Activated CD4-positive, CD25-positive, alpha-beta regulatory T cell (primary cell): Measurements from ENCODE around the gene RBP7.
"Not testable (repeated sequence)": the region's sequence is repeated elsewhere in the genome, so short reads cannot be mapped to it uniquely, and the experiment has no call there.

Experiments used
- DNase-seq, 4 experiments: peaks; one replicate each; lab custom pipeline; 2025; lab: John Stamatoyannopoulos, UW

Gene RBP7

DNA sequence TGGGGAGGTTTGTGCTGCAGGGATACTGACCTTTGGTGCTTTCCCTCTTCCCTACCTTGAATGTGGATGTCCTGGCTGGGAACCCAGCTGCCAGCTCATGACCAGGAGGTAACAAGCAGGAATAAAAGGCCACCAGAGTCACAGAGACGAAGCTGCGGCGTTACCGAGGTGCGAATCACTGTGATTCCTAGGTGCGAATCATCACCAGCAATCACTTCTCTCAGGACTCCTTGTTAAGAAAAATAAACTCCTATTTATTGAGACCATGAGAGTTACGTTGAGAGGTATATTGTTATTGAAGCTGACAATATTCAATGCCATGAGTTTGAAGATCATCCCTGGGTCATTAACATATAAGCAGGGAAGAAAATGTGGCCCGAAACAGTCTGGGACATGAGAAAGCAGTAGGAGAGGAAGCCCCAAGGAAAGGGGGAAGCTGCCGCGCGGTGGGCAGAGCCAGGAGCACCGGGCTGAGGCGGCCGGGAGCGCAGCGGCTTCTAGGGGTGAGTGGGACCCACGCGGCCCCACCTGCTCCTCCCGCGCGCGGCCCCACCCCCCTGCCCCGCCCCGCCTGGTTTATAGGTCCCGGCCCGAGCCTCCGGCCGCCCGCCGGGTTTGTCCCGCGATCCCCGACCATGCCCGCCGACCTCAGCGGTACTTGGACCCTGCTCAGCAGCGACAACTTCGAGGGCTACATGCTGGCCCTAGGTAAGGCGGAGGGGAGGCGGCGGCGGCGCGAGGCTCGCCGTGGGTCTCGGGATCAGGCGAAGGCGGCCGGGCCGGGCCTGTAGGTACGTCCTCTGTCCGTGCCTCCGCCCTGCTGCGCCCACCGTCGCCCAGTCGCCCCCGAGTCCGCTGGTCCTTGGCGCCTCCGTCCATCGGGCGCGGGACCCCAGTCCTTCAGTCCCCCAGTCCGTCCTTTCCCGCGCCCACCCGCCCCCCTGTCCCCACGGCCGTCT, at the start of gene RBP7:
Gene RBP7 (plus strand): TSS at position 605 of the 959 bp plus-strand sequence. CDS start 31 bp downstream, at position 636.
- DNase-seq, result no peak

GRCh38 chr1:9957726-9958125, 39.3 kb upstream of the RBP7 start:
- DNase-seq, result no peak

DNA sequence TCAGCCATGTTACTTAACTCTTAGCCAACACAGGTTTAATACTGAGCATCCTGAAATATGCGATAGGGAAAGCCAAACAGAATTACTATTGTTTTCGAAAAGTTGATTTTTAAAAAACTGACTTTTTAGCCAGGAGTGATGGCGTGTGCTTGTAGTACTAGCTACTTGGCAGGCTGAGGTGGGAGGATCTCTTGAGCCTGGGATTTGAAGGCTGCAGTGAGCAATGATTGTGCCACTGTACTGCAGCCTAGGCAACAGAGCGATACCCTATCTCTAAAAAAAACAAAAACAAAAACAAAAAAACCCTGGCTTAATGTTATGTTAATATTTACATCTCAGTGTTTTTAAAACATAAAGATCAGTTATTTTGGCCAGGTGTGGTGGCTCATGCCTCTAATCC, 37.0 kb upstream of the RBP7 start:
- no peak for DNase-seq

DNA sequence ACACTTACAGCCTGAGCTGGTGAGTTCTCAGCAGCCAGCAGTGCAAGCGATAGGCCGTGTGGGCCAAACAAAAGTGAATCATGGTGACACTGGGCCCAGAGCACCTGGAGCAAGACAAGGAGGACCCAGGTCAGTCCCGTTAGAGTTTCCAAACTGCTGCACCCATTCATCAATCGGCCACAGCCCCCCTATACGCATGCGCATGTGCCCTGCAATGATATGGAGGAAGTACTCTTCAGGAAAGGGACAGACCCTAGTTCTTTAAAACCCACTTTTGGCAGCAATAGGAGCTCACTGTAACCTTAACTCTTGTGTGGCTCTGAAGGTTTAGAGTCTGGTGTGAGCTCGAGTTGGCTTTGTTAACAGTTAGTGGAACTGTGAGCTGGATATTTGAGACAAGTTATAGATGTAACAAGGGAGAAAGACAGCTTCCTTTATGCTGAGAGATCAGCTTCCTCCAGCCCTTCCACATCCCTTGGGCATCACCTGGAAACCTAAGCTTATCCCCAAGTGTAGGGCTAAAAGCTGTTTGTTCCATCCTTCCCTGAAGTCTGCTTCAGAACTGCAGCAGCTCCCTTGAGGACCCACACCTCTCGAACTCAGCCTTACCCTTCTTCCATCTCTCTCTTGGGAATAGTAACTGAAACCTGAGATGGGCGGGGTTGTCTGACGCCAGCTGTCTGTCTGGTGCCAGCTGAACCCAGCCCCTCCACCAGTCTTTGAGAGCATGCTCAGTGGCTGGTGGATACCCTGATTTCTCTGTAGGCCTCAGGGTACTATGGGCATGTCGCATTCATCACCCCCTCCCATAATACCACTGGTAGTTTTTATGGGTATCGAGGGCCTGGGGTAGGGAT, 36.1 kb upstream of the RBP7 start:
- no peak for DNase-seq

DNA sequence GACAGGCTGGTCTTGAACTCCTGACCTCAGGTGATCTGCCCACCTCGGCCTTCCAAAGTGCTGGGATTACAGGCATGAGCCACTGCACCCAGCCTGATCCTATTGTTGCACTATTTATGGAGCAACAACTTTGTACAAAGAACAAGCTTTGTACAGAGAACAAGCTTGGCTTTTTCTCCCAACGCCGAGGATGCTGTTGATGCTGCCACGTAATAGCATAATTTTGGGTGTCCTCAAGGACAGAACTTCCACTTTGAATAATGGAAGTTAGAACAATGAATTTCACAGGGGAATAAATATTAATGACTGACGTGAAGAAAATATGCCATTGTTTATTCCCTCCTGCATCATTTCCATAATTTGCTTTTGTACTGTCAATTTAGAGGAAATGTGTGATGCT, 12.8 kb upstream of the RBP7 start:
- no peak for DNase-seq

DNA sequence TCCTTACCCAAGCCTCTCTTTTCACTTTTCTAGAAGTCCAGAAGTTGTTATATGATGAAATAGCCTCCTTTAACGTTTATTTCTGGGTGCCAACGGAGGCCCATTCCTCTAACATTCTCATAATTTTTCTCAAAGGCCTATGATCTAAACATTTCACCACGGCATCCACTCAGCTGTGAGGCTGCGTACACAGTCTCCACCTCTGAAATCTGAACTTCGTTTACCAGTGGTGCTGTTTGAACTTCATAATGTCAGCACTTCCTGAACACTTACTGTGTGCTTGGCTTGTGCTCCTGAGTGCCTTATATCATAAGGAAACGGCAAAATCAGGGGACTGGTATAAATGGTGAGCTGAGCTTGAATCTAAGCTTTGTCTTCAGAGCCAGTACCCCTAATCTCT, 12.0 kb upstream of the RBP7 start:
- no peak for DNase-seq

- DNase-seq, result no peak
These were observed 7.3 kb upstream of the RBP7 start for GRCh38 chr1:9989773-9990172.

- no peak for DNase-seq
These were observed 6.1 kb upstream of the RBP7 start for GRCh38 chr1:9990944-9991343.

GRCh38 chr1:9992910-9993309, 4.1 kb upstream of the RBP7 start:
- no peak for DNase-seq

DNA sequence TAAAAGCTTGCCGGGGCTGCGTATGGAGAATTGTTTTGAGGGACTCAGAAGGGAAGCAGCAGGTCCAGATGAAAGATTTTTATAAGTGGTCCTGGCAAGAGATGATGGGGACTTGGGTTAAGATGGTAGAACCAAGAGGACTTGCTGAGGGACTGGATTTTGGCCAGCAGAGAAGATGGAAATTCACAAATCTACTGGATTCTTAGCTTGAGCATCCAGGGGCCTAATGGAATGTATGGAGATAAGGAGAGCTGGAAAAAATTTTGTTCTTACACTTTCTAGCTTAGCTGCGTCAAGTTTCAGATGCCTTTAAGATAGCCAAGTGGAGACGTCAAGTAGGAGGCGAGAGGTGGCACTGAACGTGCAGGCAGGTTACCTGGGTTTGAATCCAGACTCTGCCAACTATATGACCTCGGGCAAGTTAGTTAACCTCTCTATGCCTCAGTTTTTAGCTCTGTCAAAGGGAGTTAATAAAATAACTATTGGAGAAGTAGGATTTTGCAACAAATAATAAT, 3.4 kb upstream of the RBP7 start:
- no peak for DNase-seq

DNA sequence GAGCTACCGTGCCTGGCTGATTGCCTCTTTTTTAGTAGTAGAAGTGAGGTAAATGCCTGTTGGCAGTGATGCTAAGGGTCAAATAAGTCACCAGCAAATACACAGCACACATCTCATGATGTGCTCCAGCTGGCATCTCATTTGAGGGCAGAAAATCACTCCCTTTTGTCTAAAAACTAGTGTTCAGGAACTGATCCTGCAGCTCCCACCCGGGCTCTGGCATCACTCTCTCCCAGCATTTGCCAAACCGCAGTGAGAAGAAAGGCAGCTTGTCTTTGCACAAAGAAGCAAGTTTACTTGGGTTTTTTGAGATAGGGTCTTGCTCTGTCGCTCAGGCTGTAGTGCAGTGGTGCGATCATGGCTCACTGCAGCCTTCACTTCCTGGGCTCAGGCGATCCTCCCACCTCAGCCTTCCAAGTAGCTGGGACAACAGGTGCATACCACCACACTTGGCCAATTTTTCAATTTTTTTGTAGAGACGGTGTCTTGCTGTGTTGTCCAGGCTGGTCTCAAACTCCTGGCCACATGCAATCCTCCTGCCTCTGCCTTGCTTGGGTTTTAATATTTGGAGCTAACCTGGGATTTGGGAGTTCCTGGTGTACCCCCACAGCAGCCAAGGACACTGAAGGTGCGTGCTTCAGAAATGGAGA, 4.1 kb downstream of the RBP7 start:
- DNase-seq, result no peak

DNA sequence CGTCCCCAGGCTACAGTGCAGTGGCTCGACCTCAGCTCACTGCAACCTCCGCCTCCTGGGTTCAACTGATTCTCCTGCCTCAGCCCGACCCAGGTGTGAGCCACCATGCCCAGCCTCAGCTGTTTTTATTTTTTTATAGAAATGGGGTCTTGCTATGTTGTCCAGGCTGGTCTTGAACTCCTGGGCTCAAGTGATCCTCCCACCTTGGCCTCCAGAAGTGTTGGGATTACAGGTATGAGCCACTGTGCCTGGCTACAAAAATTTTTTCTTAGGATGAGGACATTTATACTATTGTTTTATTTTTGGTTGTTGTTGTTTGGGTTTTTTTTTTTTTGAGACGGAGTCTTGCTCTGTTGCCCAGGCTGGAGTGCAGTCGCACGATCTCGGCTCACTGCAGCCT, 8.2 kb downstream of the RBP7 start:
- not testable (repeated sequence) for DNase-seq

DNA sequence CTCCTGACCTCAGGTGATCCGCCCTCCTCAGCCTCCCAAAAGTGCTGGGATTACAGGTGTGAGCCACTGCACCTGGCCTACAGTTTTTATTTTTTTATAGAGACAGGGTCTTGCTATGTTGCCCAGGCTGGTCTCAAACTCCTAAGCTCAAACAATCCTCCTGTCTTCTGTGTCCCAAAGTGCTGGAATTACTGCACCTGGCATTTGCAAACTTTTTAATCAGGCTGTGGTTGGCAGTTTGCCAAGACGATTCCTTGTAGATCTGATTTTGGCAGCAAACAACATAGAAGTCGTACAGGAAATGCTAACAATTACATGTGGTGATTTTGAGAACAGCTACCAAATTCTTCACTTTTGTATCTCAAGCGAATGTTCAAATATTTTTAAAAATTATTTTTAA, 10.1 kb downstream of the RBP7 start:
- no peak for DNase-seq

DNA sequence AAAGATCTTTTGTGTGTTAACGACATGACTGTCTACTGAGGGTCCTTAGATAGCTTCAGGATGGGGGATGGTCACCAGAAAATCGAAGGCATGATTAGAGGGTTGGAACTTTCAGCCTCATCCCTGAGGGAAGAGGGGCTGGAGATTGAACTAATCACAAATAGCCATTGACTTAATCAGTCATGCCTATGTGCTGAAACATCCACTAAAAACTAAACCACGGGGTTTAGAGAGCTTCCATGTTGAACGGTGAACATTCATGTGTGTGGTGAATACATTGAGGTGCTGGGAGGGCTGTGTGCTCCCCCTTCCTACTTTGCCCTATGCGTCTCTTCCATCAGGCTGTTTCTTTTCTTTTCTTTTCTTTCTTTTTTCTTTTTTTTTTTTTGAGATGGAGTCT, 17.0 kb downstream of the RBP7 start:
- no peak for DNase-seq

DNA sequence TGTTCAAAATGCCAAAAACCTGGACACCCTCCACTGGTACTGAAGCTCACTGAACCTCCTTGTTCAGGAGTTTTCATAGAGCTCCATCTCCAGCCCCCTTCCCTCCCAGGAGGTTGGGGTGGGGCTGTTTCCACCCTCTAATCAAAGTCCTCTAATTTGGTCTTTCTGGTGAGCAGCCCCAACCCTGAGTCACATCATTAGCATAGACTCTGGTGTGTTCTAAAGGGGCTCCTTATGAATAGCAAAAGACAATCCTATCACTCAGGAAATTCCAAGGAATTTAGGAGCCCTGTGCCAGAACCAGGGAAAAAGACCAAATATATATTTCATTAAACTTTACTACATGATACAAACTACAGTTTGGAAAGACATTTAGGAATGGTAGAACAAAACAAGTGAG, 22.5 kb downstream of the RBP7 start:
- DNase-seq, result no peak

GRCh38 chr1:10020086-10020485, 23.1 kb downstream of the RBP7 start:
- DNase-seq, result no peak

DNA sequence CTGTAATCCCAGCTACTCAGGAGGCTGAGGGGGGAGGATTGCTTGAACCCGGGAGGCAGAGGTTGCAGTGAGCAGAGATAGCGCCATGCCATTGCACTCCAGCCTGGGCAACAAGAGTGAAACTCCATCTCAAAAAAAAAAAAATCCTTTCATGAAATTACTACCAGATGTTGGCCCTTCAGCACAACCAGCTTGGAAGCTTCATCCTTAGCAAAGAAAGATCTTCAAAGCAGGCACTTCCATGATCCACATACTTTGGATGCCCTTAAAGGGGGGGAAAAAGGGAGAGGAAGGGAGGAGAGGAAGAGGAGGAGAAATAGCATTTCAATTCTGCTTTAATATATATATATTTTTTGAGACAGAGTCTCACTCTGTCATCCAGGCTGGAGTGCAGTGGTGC, 23.6 kb downstream of the RBP7 start:
- not testable (repeated sequence) for DNase-seq

GRCh38 chr1:10021992-10022391, 25.0 kb downstream of the RBP7 start:
- not testable (repeated sequence) for DNase-seq

DNA sequence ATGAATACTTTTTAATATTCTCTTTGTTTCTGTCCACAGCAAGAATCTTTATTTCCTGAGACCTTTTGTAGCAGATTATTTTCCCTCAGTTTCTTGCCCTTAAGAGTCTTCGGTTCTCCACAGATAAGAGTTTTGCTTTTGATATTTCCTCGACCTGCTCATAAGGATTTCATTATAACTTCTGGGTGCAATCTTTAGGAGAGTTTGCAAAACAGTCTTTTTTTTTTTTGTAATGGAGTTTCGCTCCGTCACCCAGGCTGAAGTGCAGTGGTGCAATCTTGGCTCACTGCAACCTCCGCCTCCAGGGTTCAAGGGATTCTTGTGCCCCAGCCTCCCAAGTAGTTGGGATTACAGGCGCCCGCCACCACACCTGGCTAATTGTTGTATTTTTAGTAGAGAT, 25.6 kb downstream of the RBP7 start:
- no peak for DNase-seq

GRCh38 chr1:10025354-10025753, 28.3 kb downstream of the RBP7 start:
- no peak for DNase-seq

DNA sequence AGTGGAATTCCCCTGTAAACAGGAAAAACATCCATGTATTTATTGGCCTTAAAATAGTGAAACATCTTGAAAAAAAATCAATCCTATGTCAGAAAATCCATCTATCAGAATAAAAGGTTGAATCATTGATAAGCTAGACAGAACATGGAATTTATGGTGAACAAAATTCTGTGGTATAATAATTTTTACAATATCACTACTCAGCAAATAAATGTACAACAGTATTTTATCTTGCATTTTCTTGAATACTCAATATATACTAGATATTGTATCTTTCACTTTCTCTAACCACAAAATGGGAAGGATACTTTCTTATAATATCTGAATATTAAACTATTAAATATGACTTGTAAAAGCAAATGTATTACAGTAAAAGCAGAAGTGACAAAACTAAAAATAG, 30.0 kb downstream of the RBP7 start:
- DNase-seq, result no peak

- DNase-seq, result not testable (repeated sequence)
These were observed 32.0 kb downstream of the RBP7 start for GRCh38 chr1:10028956-10029500.
